H1 (cell line): ENCODE measurements around the gene PDE9A.

Experiments
- CTCF ChIP-seq, 3 experiments: IDR thresholded peaks; 1 replicate in 2 of 3; 2 replicates in 1 of 3; pipeline versions ENCODE4 v1.5.1 to v1.6.1; 2011; ENCODE audit warnings: low read length in 3 of 3, mild to moderate bottlenecking in 3 of 3, inconsistent platforms in 2 of 3, low read depth in 1 of 3, moderate library complexity in 1 of 3; ENCODE audit not compliant: insufficient read depth in 1 of 3; ENCODE audit errors: control extremely low read depth in 1 of 3
- EZH2 ChIP-seq: fragments of 200-600 bp; sonication (generic); IDR thresholded peaks from 2 replicates; pipeline ENCODE4 v1.7.1; 2012; ENCODE audit warnings: low read depth, mild to moderate bottlenecking, moderate library complexity, low read length, inconsistent platforms; ENCODE audit not compliant: severe bottlenecking
- JUND ChIP-seq: IDR thresholded peaks from 2 replicates; pipeline ENCODE4 v1.6.1; 2011; ENCODE audit warnings: mild to moderate bottlenecking, improper control_type of control experiment, low read length
- MAFK ChIP-seq: IDR thresholded peaks from 2 replicates; pipeline ENCODE4 v1.6.1; 2012; ENCODE audit warnings: low read depth, mild to moderate bottlenecking, improper control_type of control experiment, low read length
- NRF1 ChIP-seq: IDR thresholded peaks from 2 replicates; pipeline ENCODE4 v1.6.1; 2011; ENCODE audit warnings: mild to moderate bottlenecking, low read depth, low read length, improper control_type of control experiment
- PHF8 ChIP-seq: fragments of 200-600 bp; sonication (generic); conservative IDR thresholded peaks from 2 replicates; pipeline ENCODE4 v1.7.1; 2012; ENCODE audit warnings: low read depth, mild to moderate bottlenecking, inconsistent platforms, low read length, moderate library complexity
- POLR2A ChIP-seq, 2 experiments: IDR thresholded peaks; 1 replicate in 1 of 2; 2 replicates in 1 of 2; pipeline ENCODE4 v1.6.1; 2011; ENCODE audit warnings: low read depth in 2 of 2, low read length in 2 of 2, mild to moderate bottlenecking in 2 of 2; ENCODE audit errors: control extremely low read depth in 1 of 2
- POLR2AphosphoS5 ChIP-seq: IDR thresholded peaks from 2 replicates; pipeline ENCODE4 v1.6.1; 2011; ENCODE audit warnings: low read depth, low read length
- POU5F1 ChIP-seq: IDR thresholded peaks from 2 replicates; pipeline ENCODE4 v1.6.1; 2011; ENCODE audit warnings: low read depth, mild to moderate bottlenecking, low read length, moderate library complexity
- SIN3A ChIP-seq, 2 experiments: IDR thresholded peaks in 1 of 2; conservative IDR thresholded peaks in 1 of 2; 2 replicates each; pipeline ENCODE4 v1.6.1; 2011 to 2012; ENCODE audit warnings: low read length in 2 of 2, improper control_type of control experiment in 1 of 2, low read depth in 1 of 2, mild to moderate bottlenecking in 1 of 2
- SUZ12 ChIP-seq: fragments of 200-600 bp; sonication (generic); IDR thresholded peaks from 2 replicates; pipeline ENCODE4 v1.6.1; 2012; ENCODE audit warnings: mild to moderate bottlenecking, inconsistent platforms, low read length, moderate library complexity, mixed read lengths
- YY1 ChIP-seq: IDR thresholded peaks from 2 replicates; pipeline ENCODE4 v1.6.1; 2011; ENCODE audit warnings: low read depth, mild to moderate bottlenecking, low read length

- TF ChIP-seq JUND (no peak), YY1 (no peak), POLR2A (IDR thresholded peaks at IDR 0.05; ENCODE audit: control extremely low read depth in 1 of 2, low read depth in 2 of 2, low read length in 2 of 2) (no peak), CTCF (IDR thresholded peaks at IDR 0.05; ENCODE audit: control extremely low read depth in 1 of 3, insufficient read depth in 1 of 3, low read depth in 1 of 3, low read length in 3 of 3) (no peak), EZH2 (no peak), POLR2AphosphoS5 (no peak), SUZ12 (no peak), POU5F1 (no peak), NRF1 (no peak), SIN3A (conservative IDR thresholded peaks at IDR 0.05 in 1 of 2, IDR thresholded peaks at IDR 0.05 in 1 of 2; ENCODE audit: low read depth in 1 of 2, low read length in 2 of 2) (no peak), MAFK (no peak), PHF8 (no peak)
Measured at GRCh38 chr21:42665026-42665425, 11.6 kb downstream of the PDE9A start.
